Anterior cingulate cortex (tissue), 58 donors: Measurements from ENCODE around the gene PSMA4.
A peak's percentile ranks its signal among the peaks of the same experiment; 100 is the strongest.
"Not testable (repeated sequence)": the region's sequence is repeated elsewhere in the genome, so short reads cannot be mapped to it uniquely, and the experiment has no call there.

Source experiments
- DNase-seq, 58 donors: peaks; one replicate each; lab custom pipeline; 2025; lab: John Stamatoyannopoulos, UW

PSMA4 gene

GRCh38 chr15:78550815-78551214, 10.6 kb downstream of the PSMA4 start:
- DNase-seq, result no peak

GRCh38 chr15:78551902-78552301, 11.7 kb downstream of the PSMA4 start:
- no peak for DNase-seq

GRCh38 chr15:78552597-78552996, 12.4 kb downstream of the PSMA4 start:
- no peak for DNase-seq

- DNase-seq, result not testable (repeated sequence)
These were observed 20.0 kb downstream of the PSMA4 start for GRCh38 chr15:78560201-78560600.

- no peak for DNase-seq
These were observed 21.2 kb downstream of the PSMA4 start for GRCh38 chr15:78561490-78561889.

GRCh38 chr15:78563092-78563491, 22.8 kb downstream of the PSMA4 start:
- no peak for DNase-seq

GRCh38 chr15:78564743-78565096, 24.5 kb downstream of the PSMA4 start:
- no peak for DNase-seq

GRCh38 chr15:78565097-78565950, 25.1 kb downstream of the PSMA4 start, which contains the start of gene CHRNA5:
CHRNA5 (plus strand) TSS chr15:78565520; CDS start chr15:78565720, 200 bp downstream.
- DNase-seq, result peak in 21 of 58 donors; percentile 0 to 65 (median 11)

GRCh38 chr15:78565951-78566774, 25.9 kb downstream of the PSMA4 start:
- no peak for DNase-seq

GRCh38 chr15:78567531-78567930, 27.3 kb downstream of the PSMA4 start:
- DNase-seq, result no peak

GRCh38 chr15:78570710-78571109, 30.5 kb downstream of the PSMA4 start:
- no peak for DNase-seq

GRCh38 chr15:78571382-78571781, 31.1 kb downstream of the PSMA4 start:
- DNase-seq, result no peak

GRCh38 chr15:78573416-78573815, 33.2 kb downstream of the PSMA4 start:
- no peak for DNase-seq

- no peak for DNase-seq
These were observed 34.7 kb downstream of the PSMA4 start for GRCh38 chr15:78574944-78575343.

GRCh38 chr15:78597583-78597982, 57.3 kb downstream of the PSMA4 start:
- no peak for DNase-seq

- no peak for DNase-seq
These were observed 58.1 kb downstream of the PSMA4 start for GRCh38 chr15:78598348-78598747.

GRCh38 chr15:78599189-78599588, 58.9 kb downstream of the PSMA4 start:
- DNase-seq, result no peak
